Activated CD4-positive, alpha-beta T cell treated with anti-CD3 and anti-CD28 coated beads, Interleukin-2, amount 50 U/mL, for 1 hour (primary cell): Measurements from ENCODE around the gene HLA-DMB.

Experiments used
- DNase-seq: peaks from one replicate; pipeline ENCODE4 v3.0.0-alpha.2; 2020

The HLA-DMB gene

DNA sequence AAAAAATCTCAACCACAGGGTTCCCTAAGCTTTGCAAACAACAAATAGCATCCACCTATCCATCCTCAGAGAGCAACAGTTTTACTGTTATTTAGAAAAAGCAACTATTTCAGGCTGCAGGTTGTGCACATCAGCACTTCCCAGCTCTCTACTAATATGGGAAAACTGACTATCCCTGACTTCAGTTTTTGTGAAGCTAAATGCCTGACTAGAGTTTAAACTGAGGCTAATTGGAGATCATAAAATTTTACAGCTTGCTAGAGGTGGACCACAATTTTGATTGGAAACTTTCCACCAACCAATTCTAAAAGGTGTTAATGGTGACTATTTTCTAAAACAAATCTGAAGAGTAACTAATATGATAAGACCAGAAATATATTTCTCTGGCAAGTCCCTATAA is 36.9 kb downstream of the HLA-DMB start:
- DNase-seq = no peak

DNA sequence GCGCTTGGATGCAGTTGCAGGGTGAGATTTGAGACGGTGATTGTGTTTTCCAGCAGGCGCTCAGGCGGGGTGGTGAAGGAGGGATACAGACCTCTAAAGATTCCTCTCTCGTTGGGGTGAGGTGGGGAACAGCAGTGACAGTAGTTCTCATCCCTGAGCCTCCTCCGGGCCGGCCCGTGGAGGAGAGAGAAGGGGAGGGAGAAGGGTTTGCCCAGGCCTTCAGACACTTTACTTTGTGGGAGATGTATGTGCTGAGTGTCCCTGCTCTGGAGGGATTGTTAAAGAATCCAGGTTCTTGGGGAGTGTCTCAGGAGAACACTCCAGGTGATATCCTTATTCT is 45.9 kb downstream of the HLA-DMB start:
- DNase-seq = no peak

DNA sequence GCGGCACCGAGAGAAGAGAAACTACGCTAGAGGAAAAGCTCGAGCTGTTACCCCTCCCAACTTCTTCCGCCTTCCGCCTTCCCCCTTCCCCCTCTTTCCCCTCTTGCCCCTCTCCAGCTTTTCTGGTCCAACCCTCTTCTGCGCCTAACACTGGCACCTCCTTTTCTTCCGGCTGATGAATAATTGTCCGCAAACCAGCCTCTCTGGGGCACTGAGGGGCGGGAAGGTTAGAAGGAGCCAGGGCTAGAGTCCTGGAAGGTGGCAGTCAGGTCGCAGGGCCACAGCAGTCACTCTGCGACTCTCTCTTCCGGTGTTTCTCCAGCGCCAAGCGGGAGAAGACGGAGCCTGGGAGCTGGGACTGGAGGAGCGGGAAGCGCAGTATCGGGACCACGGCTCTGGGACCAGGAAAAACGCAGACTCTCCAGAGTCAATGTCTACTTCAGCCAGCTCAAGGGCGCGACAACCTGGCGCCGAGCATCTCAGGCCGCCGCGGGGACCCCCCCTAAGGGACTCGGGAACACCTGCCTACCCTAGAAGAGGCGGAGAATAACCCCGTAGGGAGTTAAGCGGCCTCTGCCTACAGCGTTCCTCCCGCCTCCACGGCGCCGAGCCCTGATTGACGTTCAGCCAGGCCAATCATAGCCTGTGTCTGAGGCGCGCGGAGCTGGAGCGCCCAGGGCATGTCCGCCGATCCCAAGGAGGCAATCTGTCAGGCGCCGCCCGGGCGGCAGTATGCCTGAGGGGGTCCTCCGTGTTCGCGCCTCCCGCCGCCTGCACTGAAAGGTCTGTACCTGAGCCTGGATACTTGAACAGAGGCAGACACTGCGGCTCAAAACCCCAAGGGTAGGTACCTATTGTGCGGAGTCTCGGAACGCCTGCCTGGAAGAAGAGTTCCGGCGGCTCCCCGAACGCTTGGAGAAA is 46.5 kb downstream of the HLA-DMB start:
- DNase-seq = peak; percentile 94

DNA sequence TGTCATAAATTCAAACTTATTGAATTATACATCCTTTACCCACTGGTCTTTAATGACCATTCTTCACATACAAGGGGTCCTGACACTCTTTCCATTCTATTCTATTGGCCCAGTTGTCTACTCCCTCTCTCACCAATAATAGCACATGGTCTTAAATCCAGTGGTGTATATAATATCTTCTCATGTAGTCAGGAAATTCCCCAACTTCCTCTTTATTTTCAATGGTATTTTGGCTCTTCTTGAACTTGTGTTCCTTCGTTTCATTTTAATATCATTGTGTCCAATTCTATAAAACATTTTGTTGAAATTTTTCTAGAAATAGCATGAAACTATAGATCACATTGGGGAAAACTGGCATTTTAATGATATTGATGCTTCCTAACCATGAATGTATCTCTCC is 50.0 kb downstream of the HLA-DMB start:
- DNase-seq = no peak

DNA sequence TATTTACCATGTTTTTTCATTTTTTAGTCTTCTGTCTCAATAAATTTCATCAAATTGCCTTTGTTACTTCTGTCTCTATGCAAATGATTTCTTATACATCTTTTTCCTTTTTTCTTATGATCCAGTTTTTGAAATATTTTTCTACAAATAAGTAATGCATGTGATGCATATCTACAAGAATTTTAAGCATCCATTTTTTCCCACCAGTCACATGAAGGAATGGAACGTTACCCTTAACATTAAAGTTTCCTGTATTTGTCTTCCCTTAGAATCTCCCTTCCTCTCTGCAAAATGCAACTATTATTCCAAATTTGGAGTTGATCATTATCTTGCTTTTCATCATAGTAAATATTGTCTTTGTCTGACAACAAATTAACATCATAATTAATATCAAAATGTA is 51.3 kb downstream of the HLA-DMB start:
- DNase-seq = no peak

DNA sequence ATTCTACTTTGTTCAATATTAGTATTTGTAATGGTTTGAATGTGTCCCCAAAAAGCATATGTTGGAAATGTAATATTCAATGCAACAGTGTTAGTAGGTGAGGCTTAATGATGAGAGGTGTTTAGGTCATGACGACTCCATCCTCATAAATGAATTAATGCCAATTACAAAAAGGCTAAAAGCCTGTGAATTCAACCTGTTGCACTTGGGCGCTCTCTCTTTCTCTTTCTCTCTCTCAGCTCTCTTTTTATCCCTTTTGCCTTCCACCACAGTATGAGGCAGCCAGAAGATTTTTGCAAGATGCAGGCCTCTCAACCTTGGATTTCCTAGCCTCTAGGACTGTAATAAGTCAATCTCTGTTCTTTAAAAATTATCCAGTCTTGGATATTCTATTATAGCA is 52.3 kb downstream of the HLA-DMB start:
- no peak for DNase-seq

DNA sequence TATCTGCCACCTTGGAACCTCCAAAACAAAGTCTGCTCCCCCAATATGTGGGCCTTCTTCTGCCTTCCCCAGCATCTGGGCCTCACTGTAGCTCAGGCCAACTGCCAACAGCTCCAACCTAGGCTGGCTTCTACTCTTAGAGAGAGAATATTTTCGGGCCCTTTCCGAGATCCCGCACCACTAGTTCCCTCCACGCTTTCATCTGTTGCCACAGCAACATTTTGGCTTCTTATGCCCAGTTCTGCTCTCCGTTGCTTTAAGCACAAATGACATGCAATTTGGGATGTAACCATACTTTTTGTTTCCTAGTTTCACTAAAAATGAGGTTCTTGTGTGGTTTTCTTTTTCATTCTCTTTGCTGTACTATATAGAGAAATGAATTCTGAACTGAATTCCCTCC is 53.2 kb downstream of the HLA-DMB start:
- DNase-seq = no peak

DNA sequence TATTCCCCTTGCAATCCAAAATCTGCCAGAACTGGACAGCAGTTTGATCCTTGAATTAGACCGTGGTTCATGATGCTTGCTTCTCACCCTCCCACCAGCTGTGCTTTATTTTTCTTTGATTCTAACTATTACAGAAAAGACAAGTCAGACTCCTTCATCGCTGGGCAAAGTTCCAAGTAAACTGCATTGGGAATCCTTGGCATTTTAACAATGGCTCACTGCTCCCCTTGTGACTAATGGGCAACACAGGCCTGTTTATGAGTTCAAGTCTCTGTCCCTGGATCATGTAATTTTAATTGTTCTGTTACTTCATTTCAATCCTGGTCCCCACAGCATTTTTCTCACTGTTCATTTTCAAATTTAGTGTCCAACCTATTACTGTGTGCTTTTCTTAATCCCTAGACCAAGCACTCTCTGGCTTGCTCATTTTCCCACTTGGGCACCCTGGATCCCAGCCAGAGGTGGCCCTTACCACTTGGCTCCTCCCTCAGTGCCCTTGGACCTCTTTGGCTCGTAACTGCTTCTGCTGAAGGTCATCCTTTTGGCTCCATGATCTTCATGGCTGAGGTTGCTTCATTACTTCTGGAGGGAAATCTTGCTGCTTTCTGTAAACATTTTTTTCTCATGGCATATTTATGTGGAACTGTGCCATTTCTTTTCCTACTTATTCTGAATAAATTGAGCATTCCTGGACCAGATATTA is 54.0 kb downstream of the HLA-DMB start:
- DNase-seq = no peak

DNA sequence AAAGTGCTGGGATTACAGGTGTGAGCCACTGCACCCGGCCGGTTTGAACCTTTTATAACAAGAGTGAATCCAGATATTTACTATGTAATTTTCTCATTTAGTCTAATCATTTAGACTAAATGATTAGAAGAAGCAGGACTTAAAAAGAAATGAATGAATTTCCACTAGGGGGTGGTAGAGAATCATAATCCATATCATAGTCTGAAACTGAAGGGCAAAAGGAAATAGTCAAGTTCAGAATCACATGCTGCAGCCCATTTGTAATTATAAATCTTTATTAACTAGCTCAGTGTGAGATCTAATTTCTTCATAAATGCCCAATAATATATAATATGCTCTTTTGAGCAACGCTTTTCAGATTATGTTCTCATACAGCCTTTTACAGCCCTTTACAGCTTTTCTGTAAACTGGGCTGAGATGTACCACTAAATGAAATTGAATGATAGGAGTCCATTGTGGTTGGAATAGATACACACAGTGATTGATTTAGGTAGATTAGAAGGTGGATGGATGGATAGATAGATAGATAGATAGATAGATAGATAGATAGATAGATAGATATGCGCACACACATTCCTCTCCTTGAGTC is 55.0 kb downstream of the HLA-DMB start:
- DNase-seq = no peak
